ENCODE data around the gene TRIM63. TPM values are rescaled to one million over a fixed set of nuclear protein-coding genes. Genes with fewer than 3 reads are reported as not detected.

Gene TRIM63
- total RNA-seq, 1 experiment from 2014 or later: not detected

GRCh38 chr1:26021647-26022403 is 45.6 kb downstream of the TRIM63 start, which contains the start of gene EXTL1:
EXTL1 (plus strand) TSS chr1:26021775; CDS start chr1:26022647, 872 bp downstream.
- peak within 1 kb of the TSS; percentile 92 for H3K4me3 Mint-ChIP-seq
- H3K4me1 Mint-ChIP-seq: peaks cover 25% of the 10 kb centered on the region
- no peaks in the 10 kb centered on the region; the same call in 1 of the 2 replicates for H3K27me3 Mint-ChIP-seq (ENCODE audit: low read depth)
- TF ChIP-seq SP1 (CRISPR knock-in tag; conservative IDR thresholded peaks at IDR 0.05) (peak; percentile 60; the same call in 1 of the 2 replicates), NFYB (CRISPR knock-in tag; conservative IDR thresholded peaks at IDR 0.05; ENCODE audit: low read depth) (peak; percentile 35; the same call in 1 of the 2 replicates), GABPB1 (CRISPR knock-in tag; IDR thresholded peaks at IDR 0.05) (peak; percentile 92), ZNF532 (CRISPR knock-in tag; IDR thresholded peaks at IDR 0.05; ENCODE audit: borderline replicate concordance) (no peak), JAZF1 (CRISPR knock-in tag; IDR thresholded peaks at IDR 0.05) (no peak), ZSCAN18 (CRISPR knock-in tag; IDR thresholded peaks at IDR 0.05) (no peak), NFE2L1 (CRISPR knock-in tag; IDR thresholded peaks at IDR 0.05) (0 out of 2 replicates have a peak, but pooled peaks have one; percentile 22)
- H3K36me3 Mint-ChIP-seq: no peaks in the 10 kb centered on the region
- H3K27ac Mint-ChIP-seq: peak within 1 kb of the TSS; percentile 95
- peak; percentile 94 for ATAC-seq
- H3K9me3 Mint-ChIP-seq: no peaks in the 10 kb centered on the region
- CTCF ChIA-PET: interaction anchor here (0.7 to 4.3 kb wide), 12 partner anchors 8 to 211 kb away, joined by 3 to 27 read pairs (median 4); no protein-coding TSS in a partner anchor
- POLR2A ChIA-PET: interaction anchor here (0.5 kb wide), 1 partner anchor 41 kb away, joined by 3 read pairs; no protein-coding TSS in a partner anchor
- DNase-seq (ENCODE audit: low spot score): peak; percentile 75

- DNase-seq (ENCODE audit: low spot score) (no peak), ATAC-seq (no peak)
- H3K27me3 Mint-ChIP-seq (ENCODE audit: low read depth): no peaks in the 10 kb centered on the region; the same call in 1 of the 2 replicates
- POLR2A ChIA-PET: no interaction called here
- H3K4me3 Mint-ChIP-seq: peak overlapping the region; percentile 92
- no peak overlapping the region; the same call in 1 of the 2 replicates for H3K27ac Mint-ChIP-seq
- peaks cover 28% of the 10 kb centered on the region for H3K4me1 Mint-ChIP-seq
- no peaks in the 10 kb centered on the region for H3K36me3 Mint-ChIP-seq
- H3K9me3 Mint-ChIP-seq: no peaks in the 10 kb centered on the region
- CTCF ChIA-PET: interaction anchor here (0.7 to 4.3 kb wide), 12 partner anchors 9 to 211 kb away, joined by 3 to 27 read pairs (median 7); no protein-coding TSS in a partner anchor
- TF ChIP-seq GABPB1 (CRISPR knock-in tag; IDR thresholded peaks at IDR 0.05) (no peak), ZNF512 (CRISPR knock-in tag; IDR thresholded peaks at IDR 0.05; ENCODE audit: borderline replicate concordance) (no peak), MLX (CRISPR knock-in tag; IDR thresholded peaks at IDR 0.05) (no peak), ZNF416 (CRISPR knock-in tag; IDR thresholded peaks at IDR 0.05) (no peak), ZNF396 (CRISPR knock-in tag; IDR thresholded peaks at IDR 0.05; ENCODE audit: borderline replicate concordance) (no peak), ZNF423 (CRISPR knock-in tag; IDR thresholded peaks at IDR 0.05) (no peak), ZNF532 (CRISPR knock-in tag; IDR thresholded peaks at IDR 0.05; ENCODE audit: borderline replicate concordance) (no peak), ATF1 (CRISPR knock-in tag; IDR thresholded peaks at IDR 0.05) (no peak), USF2 (CRISPR knock-in tag; IDR thresholded peaks at IDR 0.05) (no peak), IRF2 (CRISPR knock-in tag; IDR thresholded peaks at IDR 0.05; ENCODE audit: borderline replicate concordance, low read depth) (no peak)
These were observed 46.3 kb downstream of the TRIM63 start for GRCh38 chr1:26020941-26021646.
